ENCODE data around the gene MAML3.

Gene MAML3

DNA sequence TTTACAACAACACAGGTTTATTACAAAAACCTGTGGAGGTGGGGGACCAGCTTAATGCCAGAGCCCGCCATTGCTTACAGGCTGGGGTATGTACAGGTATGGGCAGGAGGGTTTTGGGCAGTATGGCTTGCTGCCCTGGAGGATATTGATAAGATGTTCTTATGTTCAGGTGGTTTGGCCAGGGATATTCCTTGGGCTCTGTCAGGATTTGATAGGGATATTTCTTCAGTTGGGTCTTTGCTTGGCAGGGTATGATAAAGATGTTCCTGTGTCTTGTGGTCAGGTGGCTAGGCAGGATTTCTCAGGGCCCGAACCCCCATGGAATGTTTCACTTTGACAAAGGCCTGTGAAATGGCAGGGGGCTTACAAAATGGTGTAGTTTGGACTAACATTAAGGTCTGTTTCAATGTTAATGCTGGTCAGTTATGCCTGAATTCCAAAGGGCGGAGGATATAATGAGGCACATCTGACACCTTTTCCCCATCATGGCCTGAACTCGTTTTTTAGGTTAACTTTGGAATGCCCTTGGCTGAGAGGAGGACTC is 485.3 kb downstream of the MAML3 start:
- peak in 1 of 3 donors; percentile 17 for DNase-seq
- WGBS (ENCODE audit: insufficient coverage), result 100% methylated on average over 2 of the region's 4 CpGs
- CTCF ChIA-PET, result interaction anchor here (9.1 kb wide), 1 partner anchor 13 kb away, joined by 75 read pairs; no protein-coding TSS in a partner anchor

DNA sequence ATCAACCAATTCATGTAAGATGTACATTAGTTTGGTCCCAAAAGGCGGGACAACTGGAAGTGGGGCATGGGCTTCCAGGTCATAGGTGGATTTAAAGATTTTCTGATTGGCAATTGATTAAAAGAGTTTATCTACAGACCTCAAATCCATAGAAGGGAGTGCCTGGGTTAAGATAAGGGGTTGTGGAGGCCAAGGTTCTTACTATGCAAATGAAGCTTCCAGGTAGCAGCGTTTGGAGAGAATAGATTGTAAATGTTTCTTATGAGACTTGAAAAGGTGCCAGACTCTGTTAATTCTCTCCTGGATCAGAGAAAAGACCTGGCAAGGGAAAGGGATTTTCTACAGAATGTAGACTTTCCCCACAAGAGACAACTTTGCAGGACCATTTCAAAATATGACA is 485.9 kb downstream of the MAML3 start:
- peaks cover 12 to 35% (median 27%) of the 10 kb centered on the region in 4 experiments for H3K4me1 ChIP-seq (ENCODE audit: control extremely low read depth in 1 of 4, control insufficient read depth in 4 of 4, insufficient read depth in 4 of 4, low read length in 3 of 4)
- no peak for DNase-seq
- no peaks in the 10 kb centered on the region for H3K9me3 ChIP-seq (ENCODE audit: control extremely low read depth in 1 of 5, control insufficient read depth in 4 of 5, insufficient read depth in 2 of 5, low read depth in 1 of 5, low read length in 4 of 5)
- POLR2A ChIA-PET, result interaction anchor here (0.7 kb wide), 1 partner anchor 140 kb away, joined by 3 read pairs; no protein-coding TSS in a partner anchor
- no peaks in the 10 kb centered on the region for H3K27me3 ChIP-seq (replicated peaks in 2 of 5; ENCODE audit: control insufficient read depth in 4 of 5, insufficient read depth in 5 of 5, low read length in 4 of 5)
- H3K36me3 ChIP-seq (ENCODE audit: control insufficient read depth in 4 of 4, insufficient read depth in 4 of 4, low read length in 3 of 4), result peaks cover 0 to 16% (median 3%) of the 10 kb centered on the region in 4 experiments
- no peak overlapping the region for H3K4me3 ChIP-seq (ENCODE audit: control insufficient read depth in 1 of 7, extremely low read depth in 1 of 7, insufficient read depth in 4 of 7, low read depth in 2 of 7, low read length in 6 of 7)
- H3K27ac ChIP-seq (ENCODE audit: insufficient read depth in 1 of 2, low read depth in 1 of 2, low read length in 2 of 2, poor library complexity in 1 of 2, severe bottlenecking in 2 of 2), result no peak overlapping the region
- CTCF ChIA-PET, result interaction anchor here (0.6 to 9.1 kb wide), 2 partner anchors 12 to 686 kb away, joined by 3 to 75 read pairs; no protein-coding TSS in a partner anchor
- 100% methylated on average over 1 of the region's 2 CpGs for WGBS (ENCODE audit: insufficient coverage)

More for the DNA sequence above, 485.3 kb downstream of the MAML3 start:
- H3K4me1 ChIP-seq (ENCODE audit: control extremely low read depth in 1 of 4, control insufficient read depth in 4 of 4, insufficient read depth in 4 of 4, low read length in 3 of 4), result peaks cover 12 to 35% (median 27%) of the 10 kb centered on the region in 4 experiments
- POLR2A ChIA-PET, result no interaction called here
- H3K9me3 ChIP-seq (ENCODE audit: control extremely low read depth in 1 of 5, control insufficient read depth in 4 of 5, insufficient read depth in 2 of 5, low read depth in 1 of 5, low read length in 4 of 5), result no peaks in the 10 kb centered on the region
- no peaks in the 10 kb centered on the region for H3K27me3 ChIP-seq (replicated peaks in 2 of 5; ENCODE audit: control insufficient read depth in 4 of 5, insufficient read depth in 5 of 5, low read length in 4 of 5)
- H3K4me3 ChIP-seq (ENCODE audit: control insufficient read depth in 1 of 7, extremely low read depth in 1 of 7, insufficient read depth in 4 of 7, low read depth in 2 of 7, low read length in 6 of 7), result no peak overlapping the region
- H3K27ac ChIP-seq (ENCODE audit: insufficient read depth in 1 of 2, low read depth in 1 of 2, low read length in 2 of 2, poor library complexity in 1 of 2, severe bottlenecking in 2 of 2), result no peak overlapping the region
- peaks cover 0 to 18% (median 5%) of the 10 kb centered on the region in 4 experiments for H3K36me3 ChIP-seq (ENCODE audit: control insufficient read depth in 4 of 4, insufficient read depth in 4 of 4, low read length in 3 of 4)
